OCI-LY3 (cell line): ENCODE data around the gene EMSY.

Experiments
- H2AFZ ChIP-seq: fragments of 200-600, 300-600 bp; shearing (Covaris generic); 2 replicates; pipeline ENCODE4 v1.6.0; 2014; ENCODE audit warnings: antibody characterized with exemption, low read depth, low read length
- H3K27ac ChIP-seq: fragments of 200-600, 300-600 bp; sonication (generic); 2 replicates; pipeline ENCODE4 v1.5.1; 2014; ENCODE audit warnings: mild to moderate bottlenecking, low read length, moderate library complexity, mixed read lengths
- H3K27me3 ChIP-seq: fragments of 200-600, 300-600 bp; sonication (generic); 2 replicates; pipeline ENCODE4 v1.6.1; 2014; ENCODE audit warnings: low read depth, low read length, mixed read lengths
- H3K36me3 ChIP-seq: fragments of 200-600, 300-600 bp; sonication (generic); replicated peaks from 2 replicates; pipeline ENCODE3; 2014; ENCODE audit warnings: low read depth, low read length, mixed read lengths
- H3K4me1 ChIP-seq: fragments of 300-600, 200-600 bp; sonication (generic); 2 replicates; pipeline ENCODE4 v1.6.1; 2014; ENCODE audit warnings: low read length, mixed read lengths
- H3K4me2 ChIP-seq: fragments of 200-600, 300-600 bp; sonication (generic); 2 replicates; pipeline ENCODE4 v1.6.1; 2014; ENCODE audit warnings: low read length, mixed read lengths
- H3K4me3 ChIP-seq: fragments of 300-600, 200-600 bp; sonication (generic); 2 replicates; pipeline ENCODE4 v1.5.1; 2014; ENCODE audit warnings: antibody characterized with exemption, mild to moderate bottlenecking, low read length, moderate library complexity
- H3K79me2 ChIP-seq: fragments of 300-600, 200-600 bp; shearing (Covaris generic); 2 replicates; pipeline ENCODE4 v1.6.1; 2014; ENCODE audit warnings: mild to moderate bottlenecking, low read length, mixed read lengths
- H3K9ac ChIP-seq: fragments of 300-600, 200-600 bp; shearing (Covaris generic); 2 replicates; pipeline ENCODE4 v1.6.0; 2014; ENCODE audit warnings: mild to moderate bottlenecking, low read length, moderate library complexity
- H3K9me3 ChIP-seq: fragments of 200-600, 300-600 bp; shearing (Covaris generic); 2 replicates; pipeline ENCODE4 v1.6.1; 2014; ENCODE audit warnings: low read length, mixed read lengths; ENCODE audit not compliant: insufficient read depth
- H4K20me1 ChIP-seq: fragments of 200-600, 300-600 bp; sonication (generic); 2 replicates; pipeline ENCODE4 v1.6.1; 2016; ENCODE audit warnings: low read length, mixed read lengths; ENCODE audit not compliant: insufficient read depth
- EZH2phosphoT487 ChIP-seq: fragments of 200-600 bp; shearing (Covaris generic); IDR thresholded peaks from 2 replicates; pipeline ENCODE4 v1.6.1; 2018; ENCODE audit warnings: antibody characterized with exemption, mixed run types, low read depth
- TF ChIP-seq, protein P1 (sequence below): fragments of 200-600, 300-600 bp; sonication (generic); IDR thresholded peaks from 2 replicates; pipeline ENCODE4 v1.5.1; 2014; ENCODE audit warnings: antibody characterized with exemption, low read length, low read depth

Gene EMSY

GRCh38 chr11:76602431-76602861 is 157.6 kb downstream of the EMSY start:
- TF ChIP-seq EZH2phosphoT487 = no peak
- TF ChIP-seq, protein P1, sequence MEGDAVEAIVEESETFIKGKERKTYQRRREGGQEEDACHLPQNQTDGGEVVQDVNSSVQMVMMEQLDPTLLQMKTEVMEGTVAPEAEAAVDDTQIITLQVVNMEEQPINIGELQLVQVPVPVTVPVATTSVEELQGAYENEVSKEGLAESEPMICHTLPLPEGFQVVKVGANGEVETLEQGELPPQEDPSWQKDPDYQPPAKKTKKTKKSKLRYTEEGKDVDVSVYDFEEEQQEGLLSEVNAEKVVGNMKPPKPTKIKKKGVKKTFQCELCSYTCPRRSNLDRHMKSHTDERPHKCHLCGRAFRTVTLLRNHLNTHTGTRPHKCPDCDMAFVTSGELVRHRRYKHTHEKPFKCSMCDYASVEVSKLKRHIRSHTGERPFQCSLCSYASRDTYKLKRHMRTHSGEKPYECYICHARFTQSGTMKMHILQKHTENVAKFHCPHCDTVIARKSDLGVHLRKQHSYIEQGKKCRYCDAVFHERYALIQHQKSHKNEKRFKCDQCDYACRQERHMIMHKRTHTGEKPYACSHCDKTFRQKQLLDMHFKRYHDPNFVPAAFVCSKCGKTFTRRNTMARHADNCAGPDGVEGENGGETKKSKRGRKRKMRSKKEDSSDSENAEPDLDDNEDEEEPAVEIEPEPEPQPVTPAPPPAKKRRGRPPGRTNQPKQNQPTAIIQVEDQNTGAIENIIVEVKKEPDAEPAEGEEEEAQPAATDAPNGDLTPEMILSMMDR = no peak
- no peak overlapping the region for H2AFZ ChIP-seq
- H3K27ac ChIP-seq = no peak overlapping the region

More at GRCh38 chr11:76602431-76602861, 157.6 kb downstream of the EMSY start:
- Histone ChIP-seq H3K4me3 (no peak overlapping the region), H3K9ac (no peak overlapping the region), H3K79me2 (no peaks in the 10 kb centered on the region), H3K4me2 (no peak overlapping the region), H4K20me1 (no peaks in the 10 kb centered on the region), H3K9me3 (no peaks in the 10 kb centered on the region), H3K4me1 (peaks cover 29% of the 10 kb centered on the region), H3K27me3 (peaks cover 15% of the 10 kb centered on the region), H3K36me3 (no peaks in the 10 kb centered on the region)
